K562 (cell line): ENCODE results near the gene ZNF2. TPM values are rescaled to one million over a fixed set of nuclear protein-coding genes. Genes with fewer than 3 reads are reported as not detected.

ENCODE experiments used
- ATAC-seq: fragments of 200-7000 bp; cut with Tn5 transposase; 3 replicates; pipeline ENCODE4 v1.9.1; 2020; ENCODE audit warnings: moderate library complexity
- BruUV-seq: library from RNA; stranded (reverse); fragments of 400-500 nt; replicated peaks from 2 replicates; lab custom pipeline; 2021; lab: Mats Ljungman, UMichigan
- CTCF ChIA-PET: fragments of 300-600 bp; formaldehyde crosslinking; extraction: SDS; loops from one replicate; lab custom pipeline; 2021; ENCODE audit warnings: low intra/inter-chr PET ratio; lab: Yijun Ruan, JAX
- POLR2A ChIA-PET: fragments of 300-600, 350-650 bp; sonication (Branson Sonifier 250); formaldehyde crosslinking; extraction: SDS; loops from one replicate; lab custom pipeline; 2021; ENCODE audit warnings: antibody characterized with exemption, inconsistent platforms; lab: Yijun Ruan, JAX
- DNase-seq, 4 experiments: peaks; one replicate each; pipeline versions ENCODE4 v3.0.0 to v3.0.0-alpha.2; 2011 to 2018; ENCODE audit warnings: low spot score in 3 of 4, mixed read lengths in 3 of 4; ENCODE audit errors: extremely low read depth in 1 of 4
- FAIRE-seq: peaks from 2 replicates; lab custom pipeline; 2011; peaks lifted over from hg19 to GRCh38; lab: Jason Lieb, UNC
- H2AFZ ChIP-seq: 2 replicates; pipeline ENCODE4 v1.6.0; 2011; ENCODE audit warnings: low read depth, low read length, control low read depth, inconsistent platforms
- H3K27ac ChIP-seq: fragments of 200-600 bp; 3 replicates; pipeline ENCODE4 v1.8.0; 2011; ENCODE audit warnings: low read depth, mild to moderate bottlenecking, control low read depth, inconsistent platforms, low read length, moderate library complexity, mixed read lengths; ENCODE audit errors: extremely low read depth
- H3K27me3 ChIP-seq, 2 experiments: fragments of 300-600 bp in 1 of 2; 2 replicates in 1 of 2; 3 replicates in 1 of 2; pipeline versions ENCODE4 v1.6.0 to v1.8.0; 2011; ENCODE audit warnings: inconsistent platforms in 2 of 2, low read length in 2 of 2, mild to moderate bottlenecking in 1 of 2, mixed read lengths in 1 of 2, moderate library complexity in 1 of 2; ENCODE audit not compliant: control insufficient read depth in 2 of 2, insufficient read depth in 2 of 2
- H3K36me3 ChIP-seq: fragments of 300-600 bp; 3 replicates; pipeline ENCODE4 v1.8.0; 2011; ENCODE audit warnings: mild to moderate bottlenecking, low read length, inconsistent platforms; ENCODE audit not compliant: control insufficient read depth, insufficient read depth
- H3K4me1 ChIP-seq, 2 experiments: fragments of 200-600 bp in 1 of 2; replicated peaks in 1 of 2; 2 replicates in 1 of 2; 3 replicates in 1 of 2; pipeline versions ENCODE4 v1.5.1 to v1.8.0; 2011; ENCODE audit warnings: inconsistent platforms in 2 of 2, low read length in 2 of 2, mild to moderate bottlenecking in 1 of 2, mixed read lengths in 1 of 2, moderate library complexity in 1 of 2; ENCODE audit not compliant: control insufficient read depth in 2 of 2, insufficient read depth in 2 of 2
- H3K4me2 ChIP-seq: 2 replicates; pipeline ENCODE4 v1.6.1; 2011; ENCODE audit warnings: low read length, control low read depth, inconsistent platforms, mixed read lengths; ENCODE audit not compliant: insufficient read depth
- H3K4me3 ChIP-seq: fragments of 200-600 bp; sonication (generic), shearing (Covaris generic); 2 replicates; pipeline ENCODE4 v1.5.1; 2016; ENCODE audit warnings: control low read depth, inconsistent platforms
- H3K79me2 ChIP-seq: fragments of 200-600 bp; 3 replicates; pipeline ENCODE4 v1.8.0; 2011; ENCODE audit warnings: low read length, inconsistent platforms; ENCODE audit not compliant: control insufficient read depth, insufficient read depth
- H3K9ac ChIP-seq, 2 experiments: 2 replicates each; pipeline versions ENCODE4 v1.6.0 to v1.6.1; 2011; ENCODE audit warnings: low read depth in 2 of 2, low read length in 2 of 2, control low read depth in 1 of 2, inconsistent platforms in 1 of 2, mild to moderate bottlenecking in 1 of 2, mixed read lengths in 1 of 2; ENCODE audit not compliant: insufficient read depth in 1 of 2
- H3K9me1 ChIP-seq: one replicate; pipeline ENCODE4 v1.6.0; 2011; ENCODE audit warnings: inconsistent platforms, mild to moderate bottlenecking, low read length, moderate library complexity; ENCODE audit not compliant: control insufficient read depth, insufficient read depth
- H3K9me3 ChIP-seq: replicated peaks from 2 replicates; pipeline ENCODE4 v1.5.1; 2011; ENCODE audit warnings: low read depth, low read length, inconsistent platforms; ENCODE audit not compliant: control insufficient read depth, insufficient read depth
- H4K20me1 ChIP-seq: replicated peaks from 2 replicates; pipeline ENCODE4 v1.6.1; 2011; ENCODE audit warnings: low read length, inconsistent platforms, mixed read lengths; ENCODE audit not compliant: control insufficient read depth, insufficient read depth
- BDP1 ChIP-seq: IDR thresholded peaks from 3 replicates; pipeline ENCODE4 v1.6.1; 2011; ENCODE audit not compliant: insufficient read length, insufficient read depth
- CBX8 ChIP-seq: fragments of 200-600 bp; sonication (generic); IDR thresholded peaks from 2 replicates; pipeline ENCODE4 v1.6.1; 2012; ENCODE audit warnings: borderline replicate concordance, mixed run types, low read depth, mild to moderate bottlenecking, moderate library complexity, mixed read lengths, low read length, control low read depth, inconsistent platforms; ENCODE audit not compliant: poor library complexity, severe bottlenecking; ENCODE audit errors: extremely low read depth
- CCAR2 ChIP-seq: fragments of 200-400 bp; formaldehyde crosslinking; IDR thresholded peaks from 2 replicates; pipeline ENCODE4 v1.6.1; 2017; ENCODE audit warnings: mild to moderate bottlenecking, low read depth, low read length
- CSDE1 ChIP-seq, 2 experiments: fragments of 450-650 bp; IDR thresholded peaks; 2 replicates each; pipeline ENCODE4 v1.6.1; 2016; ENCODE audit warnings: mild to moderate bottlenecking in 1 of 2
- DPF2 ChIP-seq: fragments of 450-650 bp; IDR thresholded peaks from 2 replicates; pipeline ENCODE4 v1.6.1; 2016
- EHMT2 ChIP-seq: fragments of 450-650 bp; IDR thresholded peaks from 2 replicates; pipeline ENCODE4 v1.6.1; 2018; ENCODE audit warnings: antibody characterized with exemption
- HEY1 ChIP-seq: fragments of 250-450 bp; sonication (Bioruptor Pico); IDR thresholded peaks from 2 replicates; pipeline ENCODE4 v1.5.0; 2020; ENCODE audit warnings: mild to moderate bottlenecking, moderate library complexity, borderline replicate concordance
- HMGN3 ChIP-seq: IDR thresholded peaks from 2 replicates; pipeline ENCODE4 v1.6.1; 2011; ENCODE audit warnings: borderline replicate concordance, low read depth, mild to moderate bottlenecking, mixed read lengths, low read length; ENCODE audit not compliant: insufficient read length; ENCODE audit errors: extremely low read depth
- PURB ChIP-seq: sonication (generic); formaldehyde crosslinking; IDR thresholded peaks from 2 replicates; pipeline ENCODE4 v1.9.0; 2021; ENCODE audit warnings: low read depth, mild to moderate bottlenecking, missing genetic modification reagents
- RBM39 ChIP-seq: fragments of 200-400 bp; formaldehyde crosslinking; optimal IDR thresholded peaks from 2 replicates; pipeline ENCODE3; 2018; ENCODE audit warnings: low read depth, low read length
- SIN3A ChIP-seq, 2 experiments: fragments of 150-350 bp in 1 of 2; IDR thresholded peaks; 2 replicates each; pipeline ENCODE4 v1.6.1; 2011 to 2016; ENCODE audit warnings: borderline replicate concordance in 2 of 2, low read depth in 2 of 2, low read length in 2 of 2, mild to moderate bottlenecking in 2 of 2, moderate library complexity in 2 of 2; ENCODE audit not compliant: control insufficient read depth in 1 of 2
- TBP ChIP-seq: optimal IDR thresholded peaks from 2 replicates; pipeline ENCODE3; 2011; ENCODE audit warnings: low read depth, low read length, improper control_type of control experiment
- ZEB2 ChIP-seq: fragments of 450-650 bp; IDR thresholded peaks from 2 replicates; pipeline ENCODE4 v1.6.1; 2016
- ZFP1 ChIP-seq: fragments of 450-650 bp; formaldehyde crosslinking; IDR thresholded peaks from 2 replicates; pipeline ENCODE4 v1.4.0; 2020; ENCODE audit warnings: mild to moderate bottlenecking, mixed read lengths
- WGBS: fragments of 100-300 bp; shearing (Covaris generic); methylation state at CpG from one replicate; pipeline ENCODE4 v1.1.6; 2016; ENCODE audit warnings: low coverage, mixed read lengths; ENCODE audit not compliant: insufficient coverage; ENCODE audit errors: missing lambda C conversion rate; 5-methylcytosine and 5-hydroxymethylcytosine counted together
- in situ Hi-C: fragments of 300-500 bp; cut with MboI; formaldehyde crosslinking; loops from 4 replicates; pipeline ENCODE4 v1.15.0; 2018; ENCODE audit warnings: inconsistent platforms, mixed read lengths
- intact Hi-C: fragments of 100-400 bp; cut with micrococcal nuclease; formaldehyde crosslinking; loops from 2 replicates; pipeline ENCODE4 v1.14.2; 2022
- polyA plus RNA-seq, 8 experiments: library from polyadenylated mRNA; depleted of rRNA in 4 of 8; stranded (reverse) in 5 of 8; unstranded in 3 of 8; fragments of >200 nt; fragmentation: Nextera tagmentation in 2 of 8; fragmentation: Illumina TruSeq in 1 of 8; extraction: Ambion mirVana in 2 of 8; extraction: Trizol in 1 of 8; gene quantifications; 2 replicates each; pipeline versions ENCODE4 v1.2.1 to v1.2.3, GENCODE V29; 2011 to 2014; ENCODE audit warnings: inconsistent platforms in 1 of 8, missing spikeins in 1 of 8
- total RNA-seq, 7 experiments: library from RNA; depleted of rRNA in 6 of 7; stranded (reverse); fragments of >200 nt in 6 of 7; fragmentation: Illumina TruSeq in 2 of 7; extraction: Trizol in 2 of 7; gene quantifications; 2 replicates each; pipeline versions ENCODE4 v1.2.1 to v1.2.3, GENCODE V29; 2011 to 2021; ENCODE audit warnings: low replicate concordance in 1 of 7
- TF ChIP-seq, protein P1 (sequence below): fragments of 450-650 bp; IDR thresholded peaks from 2 replicates; pipeline ENCODE4 v1.6.1; 2016; ENCODE audit warnings: missing biosample characterization, missing genetic modification characterization
- TF ChIP-seq, protein P2 (sequence below): fragments of 250-450 bp; sonication (Bioruptor Pico); IDR thresholded peaks from 2 replicates; pipeline ENCODE4 v1.8.0; 2021; ENCODE audit warnings: mild to moderate bottlenecking, moderate library complexity

The ZNF2 gene
- total and polyA plus RNA-seq, 9 of the 15 experiments (the other 6 are each of a cell fraction or from before 2014, with no cell fraction given) = 1.6 to 4.5 (median 3.4) TPM

DNA sequence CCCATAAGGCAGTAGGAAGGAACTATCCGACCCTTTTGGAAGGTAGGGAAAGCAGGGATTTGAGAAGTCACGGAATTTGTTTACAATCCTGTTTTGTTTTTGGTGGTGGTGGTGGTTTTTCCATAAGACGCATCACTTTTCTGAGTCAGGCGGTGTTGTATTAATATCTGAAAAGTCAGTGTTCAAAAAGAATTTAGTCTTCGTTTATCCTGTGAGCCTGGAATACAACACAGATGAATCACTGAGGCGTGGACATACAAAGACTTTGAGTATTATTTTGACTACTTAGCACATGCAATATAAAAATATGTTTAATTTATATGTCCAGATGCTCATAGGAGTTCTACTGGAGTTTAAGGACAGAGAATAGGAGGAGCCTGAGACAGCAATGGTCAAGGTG lies 42.5 kb downstream of the ZNF2 start:
- 30% methylated on average over 6 of the region's 6 CpGs for WGBS
- no peaks in the 10 kb centered on the region for H3K27me3 ChIP-seq
- BruUV-seq = no TSS peak
- H3K9me1 ChIP-seq = no peaks in the 10 kb centered on the region
- no peaks in the 10 kb centered on the region for H4K20me1 ChIP-seq
- no peaks in the 10 kb centered on the region for H3K9me3 ChIP-seq
- no peak overlapping the region; the same call in 1 of the 2 replicates for H2AFZ ChIP-seq
- CTCF ChIA-PET = no interaction called here
- no peak overlapping the region for H3K27ac ChIP-seq
- DNase-seq (no peak), FAIRE-seq (no peak), ATAC-seq (no peak)
- H3K4me3 ChIP-seq = no peak overlapping the region
- POLR2A ChIA-PET = no interaction called here
- in situ Hi-C loops (no loop called here), intact Hi-C loops (loop anchor here (5.0 kb wide), 1 partner anchor 131 kb away; no protein-coding TSS in a partner anchor)
- no peak overlapping the region for H3K9ac ChIP-seq
- TF ChIP-seq CSDE1 (IDR thresholded peaks at IDR 0.05) (no peak), HMGN3 (no peak), ZEB2 (no peak), EHMT2 (no peak), HEY1 (CRISPR knock-in tag) (no peak), PURB (CRISPR knock-in tag) (no peak), RBM39 (no peak), ZFP1 (CRISPR knock-in tag) (no peak), CCAR2 (no peak), TBP (no peak), CBX8 (no peak), BDP1 (no peak), DPF2 (no peak), SIN3A (IDR thresholded peaks at IDR 0.05; ENCODE audit: borderline replicate concordance in 2 of 2, control insufficient read depth in 1 of 2, low read depth in 2 of 2, low read length in 2 of 2) (no peak)
- TF ChIP-seq, protein P1, sequence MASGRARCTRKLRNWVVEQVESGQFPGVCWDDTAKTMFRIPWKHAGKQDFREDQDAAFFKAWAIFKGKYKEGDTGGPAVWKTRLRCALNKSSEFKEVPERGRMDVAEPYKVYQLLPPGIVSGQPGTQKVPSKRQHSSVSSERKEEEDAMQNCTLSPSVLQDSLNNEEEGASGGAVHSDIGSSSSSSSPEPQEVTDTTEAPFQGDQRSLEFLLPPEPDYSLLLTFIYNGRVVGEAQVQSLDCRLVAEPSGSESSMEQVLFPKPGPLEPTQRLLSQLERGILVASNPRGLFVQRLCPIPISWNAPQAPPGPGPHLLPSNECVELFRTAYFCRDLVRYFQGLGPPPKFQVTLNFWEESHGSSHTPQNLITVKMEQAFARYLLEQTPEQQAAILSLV (tag) = no peak
- TF ChIP-seq, protein P2, sequence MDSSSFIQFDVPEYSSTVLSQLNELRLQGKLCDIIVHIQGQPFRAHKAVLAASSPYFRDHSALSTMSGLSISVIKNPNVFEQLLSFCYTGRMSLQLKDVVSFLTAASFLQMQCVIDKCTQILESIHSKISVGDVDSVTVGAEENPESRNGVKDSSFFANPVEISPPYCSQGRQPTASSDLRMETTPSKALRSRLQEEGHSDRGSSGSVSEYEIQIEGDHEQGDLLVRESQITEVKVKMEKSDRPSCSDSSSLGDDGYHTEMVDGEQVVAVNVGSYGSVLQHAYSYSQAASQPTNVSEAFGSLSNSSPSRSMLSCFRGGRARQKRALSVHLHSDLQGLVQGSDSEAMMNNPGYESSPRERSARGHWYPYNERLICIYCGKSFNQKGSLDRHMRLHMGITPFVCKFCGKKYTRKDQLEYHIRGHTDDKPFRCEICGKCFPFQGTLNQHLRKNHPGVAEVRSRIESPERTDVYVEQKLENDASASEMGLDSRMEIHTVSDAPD (CRISPR knock-in tag) = no peak
- no peak overlapping the region for H3K4me2 ChIP-seq
- H3K79me2 ChIP-seq = no peaks in the 10 kb centered on the region
- H3K4me1 ChIP-seq = peaks cover 0 to 10% of the 10 kb centered on the region in 2 experiments; a peak in 2 of 5 replicates
- H3K36me3 ChIP-seq = no peaks in the 10 kb centered on the region
